DND-41 (cell line): Measurements from ENCODE around the gene CACNB2.
"Not testable (repeated sequence)": the region's sequence is repeated elsewhere in the genome, so short reads cannot be mapped to it uniquely, and the experiment has no call there.

Experiments used
- ATAC-seq: fragments of 200-7000 bp; cut with Tn5 transposase; 3 replicates; pipeline ENCODE4 v1.9.1; 2021; ENCODE audit warnings: low read depth; ENCODE audit not compliant: insufficient read depth
- DNase-seq: peaks from one replicate; pipeline ENCODE4 v3.0.0-alpha.2; 2020
- H2AFZ ChIP-seq: 2 replicates; pipeline ENCODE4 v1.6.0; 2012; ENCODE audit warnings: low read depth, low read length
- H3K27ac ChIP-seq: 2 replicates; pipeline ENCODE4 v1.5.1; 2012; ENCODE audit warnings: low read length, inconsistent platforms
- H3K27me3 ChIP-seq: fragments of 200-600 bp; sonication (generic); 2 replicates; pipeline ENCODE4 v1.6.0; 2012; ENCODE audit warnings: low read length, mild to moderate bottlenecking, inconsistent platforms; ENCODE audit not compliant: insufficient read depth, poor library complexity
- H3K36me3 ChIP-seq: 2 replicates; pipeline ENCODE4 v1.5.1; 2012; ENCODE audit warnings: low read length, inconsistent platforms; ENCODE audit not compliant: insufficient read depth
- H3K4me1 ChIP-seq: 2 replicates; pipeline ENCODE4 v1.5.1; 2012; ENCODE audit warnings: mild to moderate bottlenecking, low read length; ENCODE audit not compliant: insufficient read depth
- H3K4me2 ChIP-seq: 2 replicates; pipeline ENCODE4 v1.6.0; 2012; ENCODE audit warnings: mild to moderate bottlenecking, moderate library complexity, low read length, inconsistent platforms; ENCODE audit not compliant: insufficient read depth
- H3K4me3 ChIP-seq, 2 experiments: fragments of 200-600 bp in 1 of 2; shearing (Covaris generic) in 1 of 2; 2 replicates each; pipeline ENCODE4 v1.5.1; 2012 to 2016; ENCODE audit warnings: inconsistent platforms in 2 of 2, low read length in 2 of 2, mild to moderate bottlenecking in 2 of 2, low read depth in 1 of 2, moderate library complexity in 1 of 2
- H3K79me2 ChIP-seq: 2 replicates; pipeline ENCODE4 v1.6.0; 2012; ENCODE audit warnings: low read length, inconsistent platforms; ENCODE audit not compliant: insufficient read depth
- H3K9ac ChIP-seq: 2 replicates; pipeline ENCODE4 v1.6.0; 2012; ENCODE audit warnings: low read depth, mild to moderate bottlenecking, inconsistent platforms, low read length, moderate library complexity
- H3K9me3 ChIP-seq: 2 replicates; pipeline ENCODE4 v1.5.1; 2012; ENCODE audit warnings: low read length, moderate library complexity, mild to moderate bottlenecking, inconsistent platforms; ENCODE audit not compliant: insufficient read depth, severe bottlenecking
- H4K20me1 ChIP-seq: 2 replicates; pipeline ENCODE4 v1.6.0; 2012; ENCODE audit warnings: low read length; ENCODE audit not compliant: insufficient read depth
- EZH2 ChIP-seq: IDR thresholded peaks from 3 replicates; pipeline ENCODE4 v1.6.1; 2012; ENCODE audit warnings: borderline replicate concordance, low read depth, mild to moderate bottlenecking, moderate library complexity, low read length, inconsistent platforms; ENCODE audit not compliant: severe bottlenecking
- TF ChIP-seq, protein P1 (sequence below): IDR thresholded peaks from 2 replicates; pipeline ENCODE4 v1.5.1; 2012; ENCODE audit warnings: borderline replicate concordance, low read length, moderate library complexity, mild to moderate bottlenecking; ENCODE audit not compliant: poor library complexity, severe bottlenecking; ENCODE audit errors: extremely low read depth

The CACNB2 gene

DNA sequence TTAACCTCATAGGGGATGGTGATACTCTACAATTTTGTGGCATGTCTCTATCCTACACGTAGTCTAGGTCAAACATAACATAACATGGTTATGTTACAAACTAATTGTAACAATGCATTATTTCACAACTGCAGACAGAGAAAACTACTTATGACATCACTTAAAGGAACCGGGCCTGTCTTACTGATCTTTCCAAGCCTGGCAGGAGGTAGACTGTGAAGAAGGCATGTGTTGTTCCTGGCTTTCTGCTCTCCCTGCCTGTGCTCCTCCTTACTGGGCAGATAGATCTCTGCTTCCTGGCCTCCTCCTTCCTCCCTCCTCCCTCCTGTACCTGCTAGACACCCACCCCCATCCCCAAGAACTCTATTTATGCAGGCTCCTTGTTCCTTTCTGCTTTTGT lies 5.4 kb downstream of the CACNB2 start:
- ATAC-seq (no peak), DNase-seq (no peak)
- no peak overlapping the region for H3K27ac ChIP-seq
- TF ChIP-seq EZH2: no peak
- H2AFZ ChIP-seq: no peak overlapping the region
- no peaks in the 10 kb centered on the region for H4K20me1 ChIP-seq
- no peak overlapping the region for H3K9ac ChIP-seq
- H3K79me2 ChIP-seq: no peaks in the 10 kb centered on the region
- H3K9me3 ChIP-seq: no peaks in the 10 kb centered on the region
- no peak overlapping the region for H3K4me3 ChIP-seq
- H3K27me3 ChIP-seq: no peaks in the 10 kb centered on the region
- H3K4me2 ChIP-seq: no peak overlapping the region
- H3K36me3 ChIP-seq: no peaks in the 10 kb centered on the region
- no peaks in the 10 kb centered on the region for H3K4me1 ChIP-seq

DNA sequence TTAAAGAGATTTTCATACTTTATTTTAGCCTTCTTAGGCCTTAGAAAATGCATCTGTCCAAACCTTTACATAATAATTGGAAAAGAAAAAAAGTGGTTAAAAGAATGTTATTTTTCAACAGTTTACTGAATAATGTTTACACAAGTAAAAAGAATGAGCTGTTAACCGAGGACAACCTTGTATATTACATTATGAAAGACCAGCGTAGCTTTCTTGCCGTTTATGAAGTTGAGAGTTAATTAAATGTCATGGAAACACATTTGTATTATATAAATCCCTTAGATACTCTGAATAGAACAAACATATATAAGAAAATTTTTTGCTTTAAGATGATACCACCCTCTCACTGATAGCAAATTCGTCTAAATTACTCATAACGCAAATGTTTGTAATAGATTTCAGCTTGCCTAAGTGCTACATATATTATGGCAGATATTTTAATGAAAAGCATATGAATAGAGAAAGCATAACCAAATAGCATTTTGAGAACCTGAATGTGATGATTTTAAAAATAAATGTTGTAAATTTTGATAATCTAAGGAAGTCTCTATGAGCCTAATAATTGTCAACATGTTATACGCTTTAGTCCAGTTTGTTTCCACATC lies 9.1 kb downstream of the CACNB2 start:
- Histone ChIP-seq H3K9ac (no peak overlapping the region), H3K9me3 (no peaks in the 10 kb centered on the region), H3K79me2 (no peaks in the 10 kb centered on the region), H3K27ac (no peak overlapping the region), H3K4me2 (no peak overlapping the region), H3K4me3 (no peak overlapping the region), H3K36me3 (no peaks in the 10 kb centered on the region), H4K20me1 (no peaks in the 10 kb centered on the region), H2AFZ (no peak overlapping the region), H3K27me3 (no peaks in the 10 kb centered on the region), H3K4me1 (no peaks in the 10 kb centered on the region)
- TF ChIP-seq, protein P1, sequence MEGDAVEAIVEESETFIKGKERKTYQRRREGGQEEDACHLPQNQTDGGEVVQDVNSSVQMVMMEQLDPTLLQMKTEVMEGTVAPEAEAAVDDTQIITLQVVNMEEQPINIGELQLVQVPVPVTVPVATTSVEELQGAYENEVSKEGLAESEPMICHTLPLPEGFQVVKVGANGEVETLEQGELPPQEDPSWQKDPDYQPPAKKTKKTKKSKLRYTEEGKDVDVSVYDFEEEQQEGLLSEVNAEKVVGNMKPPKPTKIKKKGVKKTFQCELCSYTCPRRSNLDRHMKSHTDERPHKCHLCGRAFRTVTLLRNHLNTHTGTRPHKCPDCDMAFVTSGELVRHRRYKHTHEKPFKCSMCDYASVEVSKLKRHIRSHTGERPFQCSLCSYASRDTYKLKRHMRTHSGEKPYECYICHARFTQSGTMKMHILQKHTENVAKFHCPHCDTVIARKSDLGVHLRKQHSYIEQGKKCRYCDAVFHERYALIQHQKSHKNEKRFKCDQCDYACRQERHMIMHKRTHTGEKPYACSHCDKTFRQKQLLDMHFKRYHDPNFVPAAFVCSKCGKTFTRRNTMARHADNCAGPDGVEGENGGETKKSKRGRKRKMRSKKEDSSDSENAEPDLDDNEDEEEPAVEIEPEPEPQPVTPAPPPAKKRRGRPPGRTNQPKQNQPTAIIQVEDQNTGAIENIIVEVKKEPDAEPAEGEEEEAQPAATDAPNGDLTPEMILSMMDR: no peak
- TF ChIP-seq EZH2: no peak
- DNase-seq (no peak), ATAC-seq (no peak)

DNA sequence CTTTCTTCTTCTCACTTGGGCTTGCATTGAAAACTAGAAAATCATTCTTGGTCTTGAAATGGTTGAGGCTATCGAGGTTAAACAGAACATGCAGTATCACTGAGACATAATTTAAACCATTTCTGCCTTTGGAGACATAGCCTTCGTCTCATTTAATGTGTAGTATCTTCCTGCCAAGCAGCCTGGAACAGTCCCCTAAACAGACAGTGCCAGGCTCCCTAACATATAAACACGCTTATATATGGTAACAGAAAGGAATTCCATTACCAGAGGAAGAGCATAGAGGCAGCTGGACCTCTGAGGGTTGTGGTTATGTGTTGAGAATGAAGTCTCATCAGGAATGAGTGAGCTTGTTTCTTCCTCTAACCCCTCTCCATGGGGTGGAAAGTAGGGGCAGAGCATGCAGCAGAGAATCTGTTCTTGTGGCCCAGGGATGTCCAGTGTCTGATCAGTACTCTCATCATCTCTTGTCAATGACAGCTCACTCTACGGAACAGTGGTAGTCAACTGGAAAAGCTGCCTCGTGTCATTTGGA lies 11.2 kb downstream of the CACNB2 start:
- Histone ChIP-seq H2AFZ (no peak overlapping the region), H3K27ac (no peak overlapping the region), H3K4me2 (no peak overlapping the region), H3K4me1 (no peaks in the 10 kb centered on the region), H3K9me3 (no peaks in the 10 kb centered on the region), H3K36me3 (no peaks in the 10 kb centered on the region), H4K20me1 (no peaks in the 10 kb centered on the region), H3K4me3 (no peak overlapping the region), H3K27me3 (no peaks in the 10 kb centered on the region), H3K79me2 (no peaks in the 10 kb centered on the region), H3K9ac (no peak overlapping the region)
- no peak for TF ChIP-seq EZH2
- TF ChIP-seq, protein P1: no peak
- no peak for ATAC-seq
- no peak for DNase-seq

DNA sequence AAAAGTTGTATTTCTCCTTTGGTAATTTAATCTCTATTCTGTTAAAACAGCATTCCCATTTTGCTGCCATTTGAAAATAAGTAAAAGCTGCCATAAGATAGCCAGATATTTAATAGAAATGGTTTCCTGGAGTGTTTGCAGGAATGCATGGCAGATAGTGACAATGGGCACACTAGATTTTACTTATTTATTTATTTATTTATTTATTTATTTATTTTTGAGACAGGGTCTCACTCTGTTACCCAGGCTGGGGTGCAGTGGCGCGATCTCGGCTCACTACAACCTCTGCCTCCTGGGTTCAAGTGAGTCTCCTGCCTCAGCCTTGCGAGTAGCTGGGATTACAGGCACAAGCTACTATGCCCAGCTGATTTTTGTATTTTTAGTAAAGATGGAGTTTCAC lies 13.2 kb downstream of the CACNB2 start:
- ATAC-seq, H3K4me1 ChIP-seq, DNase-seq, H3K27ac ChIP-seq, H3K27me3 ChIP-seq, H3K9me3 ChIP-seq, H4K20me1 ChIP-seq, H3K79me2 ChIP-seq, H3K4me2 ChIP-seq, H2AFZ ChIP-seq, H3K36me3 ChIP-seq, H3K4me3 ChIP-seq, H3K9ac ChIP-seq: not testable (repeated sequence)
